ENCODE measurements around the gene RNF217. TPM values are rescaled to one million over a fixed set of nuclear protein-coding genes. Genes with fewer than 3 reads are reported as not detected.
A peak's percentile ranks its signal among the peaks of the same experiment; 100 is the strongest.

RNF217 gene
- polyA plus RNA-seq, 1 donor (not counting 4 experiments of a cell fraction or from before 2014, with no cell fraction given): 44.0 TPM

DNA sequence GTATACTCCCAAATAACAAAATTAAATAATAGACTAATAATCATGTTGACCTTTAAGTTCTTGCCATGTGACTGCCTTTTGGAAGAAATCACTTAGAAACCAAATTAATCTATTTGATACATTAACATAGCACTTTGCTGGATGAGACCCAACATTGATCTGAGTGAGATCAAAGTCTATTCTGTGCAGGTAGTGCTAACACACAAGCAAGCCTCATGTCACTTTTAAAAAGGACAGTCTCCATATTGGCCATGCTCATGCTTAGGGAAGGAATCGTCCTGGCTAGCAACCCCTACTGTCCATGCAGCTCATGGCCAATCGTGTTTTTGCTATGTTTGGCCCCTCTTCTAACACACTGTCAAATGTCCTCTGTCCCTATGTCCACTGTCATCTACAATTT, 35.8 kb upstream of the RNF217 start:
- H2AFZ ChIP-seq (ENCODE audit: control insufficient read depth, low read length): no peak overlapping the region
- no peaks in the 10 kb centered on the region for H3K9me1 ChIP-seq (ENCODE audit: control insufficient read depth, extremely low read depth, insufficient read depth, low read length)
- H4K20me1 ChIP-seq (ENCODE audit: control insufficient read depth, extremely low read depth, insufficient read depth, low read length): no peaks in the 10 kb centered on the region
- H3K4me2 ChIP-seq (ENCODE audit: control insufficient read depth, extremely low read depth, insufficient read depth, low read depth, low read length): no peak overlapping the region
- peaks cover 22% of the 10 kb centered on the region for H3K4me1 ChIP-seq (ENCODE audit: control insufficient read depth, extremely low read depth, insufficient read depth, low read length)
- H3K4me3 ChIP-seq (ENCODE audit: control insufficient read depth in 2 of 3, extremely low read depth in 1 of 3, insufficient read depth in 2 of 3, low read depth in 1 of 3, low read length in 3 of 3): no peak overlapping the region
- H3K27ac ChIP-seq (ENCODE audit: control insufficient read depth, insufficient read depth, low read length): no peak overlapping the region
- dilution Hi-C loops (cut with MboI; ENCODE audit: extremely low pct_ligation_motif_present, low sequenced_read_pairs): no loop called here
- FAIRE-seq: no peak
- H3K9me3 ChIP-seq (ENCODE audit: control insufficient read depth, low read depth, low read length): no peaks in the 10 kb centered on the region
- no peaks in the 10 kb centered on the region for H3K79me2 ChIP-seq (ENCODE audit: control insufficient read depth, insufficient read depth, low read length)
- no peak for DNase-seq (ENCODE audit: low read depth, low spot score)
- no peak overlapping the region for H3K9ac ChIP-seq (ENCODE audit: control insufficient read depth, extremely low read depth, insufficient read depth, low read length)
- H3K36me3 ChIP-seq (ENCODE audit: control insufficient read depth in 2 of 2, extremely low read depth in 1 of 2, insufficient read depth in 2 of 2, low read length in 2 of 2): no peaks in the 10 kb centered on the region
- H3K27me3 ChIP-seq (ENCODE audit: control insufficient read depth, extremely low read depth, insufficient read depth, low read length): no peaks in the 10 kb centered on the region
- no peak for TF ChIP-seq EZH2 (IDR thresholded peaks at IDR 0.05; ENCODE audit: low read length)

DNA sequence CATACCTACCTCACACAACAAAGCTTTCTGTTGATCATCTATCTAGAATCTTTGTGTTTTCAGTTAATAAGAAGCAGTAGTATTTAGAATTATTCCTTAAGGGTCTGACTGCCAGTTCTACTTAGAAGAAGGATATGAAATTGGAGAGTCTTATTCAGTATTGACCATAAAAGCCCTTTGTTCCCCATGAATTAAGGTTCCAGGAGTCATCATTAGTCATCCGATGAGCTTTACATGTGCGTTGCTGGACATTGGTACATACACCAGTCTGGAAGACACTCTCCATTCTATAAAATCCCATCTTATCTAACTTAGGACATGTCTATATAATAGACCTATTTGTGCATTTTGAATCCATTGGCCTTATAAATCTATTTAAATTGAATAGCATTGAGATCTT, 34.4 kb upstream of the RNF217 start:
- Histone ChIP-seq H3K4me1 (ENCODE audit: control insufficient read depth, extremely low read depth, insufficient read depth, low read length) (peaks cover 22% of the 10 kb centered on the region), H3K27me3 (ENCODE audit: control insufficient read depth, extremely low read depth, insufficient read depth, low read length) (no peaks in the 10 kb centered on the region), H3K4me3 (ENCODE audit: control insufficient read depth in 2 of 3, extremely low read depth in 1 of 3, insufficient read depth in 2 of 3, low read depth in 1 of 3, low read length in 3 of 3) (no peak overlapping the region), H4K20me1 (ENCODE audit: control insufficient read depth, extremely low read depth, insufficient read depth, low read length) (no peaks in the 10 kb centered on the region), H3K27ac (ENCODE audit: control insufficient read depth, insufficient read depth, low read length) (peak overlapping the region; percentile 56), H3K9ac (ENCODE audit: control insufficient read depth, extremely low read depth, insufficient read depth, low read length) (no peak overlapping the region), H3K36me3 (ENCODE audit: control insufficient read depth in 2 of 2, extremely low read depth in 1 of 2, insufficient read depth in 2 of 2, low read length in 2 of 2) (no peaks in the 10 kb centered on the region), H3K9me1 (ENCODE audit: control insufficient read depth, extremely low read depth, insufficient read depth, low read length) (no peaks in the 10 kb centered on the region), H3K9me3 (ENCODE audit: control insufficient read depth, low read depth, low read length) (no peaks in the 10 kb centered on the region), H3K79me2 (ENCODE audit: control insufficient read depth, insufficient read depth, low read length) (no peaks in the 10 kb centered on the region), H3K4me2 (ENCODE audit: control insufficient read depth, extremely low read depth, insufficient read depth, low read depth, low read length) (peak overlapping the region; percentile 4), H2AFZ (ENCODE audit: control insufficient read depth, low read length) (no peak overlapping the region)
- dilution Hi-C loops (cut with MboI; ENCODE audit: extremely low pct_ligation_motif_present, low sequenced_read_pairs): no loop called here
- peak; percentile 94 for FAIRE-seq
- no peak for DNase-seq (ENCODE audit: low read depth, low spot score)
- TF ChIP-seq CTCF (optimal IDR thresholded peaks at IDR 0.05 in 1 of 3, IDR thresholded peaks at IDR 0.05 in 1 of 3, conservative IDR thresholded peaks at IDR 0.05 in 1 of 3; ENCODE audit: extremely low read depth in 1 of 3, insufficient read depth in 2 of 3, low read length in 3 of 3) (no peak), EZH2 (IDR thresholded peaks at IDR 0.05; ENCODE audit: low read length) (no peak)

DNA sequence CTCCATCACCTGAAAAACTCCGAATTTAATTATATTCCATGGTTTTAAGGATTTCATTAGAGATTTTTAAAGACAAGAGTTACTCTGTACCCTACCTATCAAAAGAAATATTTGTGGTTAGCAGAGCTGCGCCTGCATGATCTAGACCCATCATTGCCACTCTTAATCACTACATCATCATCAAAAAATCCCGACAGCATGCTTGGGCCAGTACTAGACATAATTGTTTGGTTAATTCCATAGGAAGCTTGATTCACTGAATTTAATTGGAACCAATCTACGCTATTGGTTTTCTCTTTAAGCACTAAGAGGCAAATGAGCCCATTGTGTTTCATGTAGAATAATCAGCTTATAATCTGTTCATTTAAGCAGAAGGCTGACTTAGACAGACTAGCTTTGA, 33.4 kb upstream of the RNF217 start:
- H3K4me3 ChIP-seq (ENCODE audit: control insufficient read depth in 2 of 3, extremely low read depth in 1 of 3, insufficient read depth in 2 of 3, low read depth in 1 of 3, low read length in 3 of 3): no peak overlapping the region
- H3K27me3 ChIP-seq (ENCODE audit: control insufficient read depth, extremely low read depth, insufficient read depth, low read length): no peaks in the 10 kb centered on the region
- H3K4me2 ChIP-seq (ENCODE audit: control insufficient read depth, extremely low read depth, insufficient read depth, low read depth, low read length): peak overlapping the region; percentile 22
- DNase-seq (ENCODE audit: low read depth, low spot score): no peak
- no peaks in the 10 kb centered on the region for H3K9me1 ChIP-seq (ENCODE audit: control insufficient read depth, extremely low read depth, insufficient read depth, low read length)
- TF ChIP-seq CTCF (optimal IDR thresholded peaks at IDR 0.05 in 1 of 3, IDR thresholded peaks at IDR 0.05 in 1 of 3, conservative IDR thresholded peaks at IDR 0.05 in 1 of 3; ENCODE audit: extremely low read depth in 1 of 3, insufficient read depth in 2 of 3, low read length in 3 of 3): no peak
- TF ChIP-seq EZH2 (IDR thresholded peaks at IDR 0.05; ENCODE audit: low read length): no peak
- H3K9ac ChIP-seq (ENCODE audit: control insufficient read depth, extremely low read depth, insufficient read depth, low read length): no peak overlapping the region
- H3K79me2 ChIP-seq (ENCODE audit: control insufficient read depth, insufficient read depth, low read length): no peaks in the 10 kb centered on the region
- H2AFZ ChIP-seq (ENCODE audit: control insufficient read depth, low read length): peak overlapping the region; percentile 63
- H3K4me1 ChIP-seq (ENCODE audit: control insufficient read depth, extremely low read depth, insufficient read depth, low read length): peaks cover 22% of the 10 kb centered on the region
- no peaks in the 10 kb centered on the region for H4K20me1 ChIP-seq (ENCODE audit: control insufficient read depth, extremely low read depth, insufficient read depth, low read length)
- peak; percentile 96 for FAIRE-seq
- no peaks in the 10 kb centered on the region for H3K36me3 ChIP-seq (ENCODE audit: control insufficient read depth in 2 of 2, extremely low read depth in 1 of 2, insufficient read depth in 2 of 2, low read length in 2 of 2)
- dilution Hi-C loops (cut with MboI; ENCODE audit: extremely low pct_ligation_motif_present, low sequenced_read_pairs): no loop called here
- H3K27ac ChIP-seq (ENCODE audit: control insufficient read depth, insufficient read depth, low read length): peak overlapping the region; percentile 56
- H3K9me3 ChIP-seq (ENCODE audit: control insufficient read depth, low read depth, low read length): no peaks in the 10 kb centered on the region
